GM23248 (cell line): ENCODE results near the gene ERC2.

Experiments used
- EZH2 ChIP-seq: fragments of 200-600 bp; sonication (generic); IDR thresholded peaks from 2 replicates; pipeline ENCODE4 v1.6.1; 2018; ENCODE audit warnings: antibody characterized with exemption, mild to moderate bottlenecking; ENCODE audit not compliant: insufficient read depth, poor library complexity, severe bottlenecking
- EZH2phosphoT487 ChIP-seq: fragments of 200-600 bp; sonication (generic); IDR thresholded peaks from 2 replicates; pipeline ENCODE4 v1.6.1; 2018; ENCODE audit warnings: antibody characterized with exemption, moderate library complexity, mild to moderate bottlenecking, low read depth; ENCODE audit not compliant: insufficient read depth

GRCh38 chr3:55481744-55482495 lies 986.3 kb downstream of the ERC2 start:
- TF ChIP-seq EZH2 (no peak), EZH2phosphoT487 (no peak)
